ENCODE results near the gene RGMB. TPM values are rescaled to one million over a fixed set of nuclear protein-coding genes. Genes with fewer than 3 reads are reported as not detected.

Gene RGMB
- total and polyA plus RNA-seq, 2 donors (not counting 3 experiments of a cell fraction or from before 2014, with no cell fraction given), result 15.0 to 31.3 TPM

DNA sequence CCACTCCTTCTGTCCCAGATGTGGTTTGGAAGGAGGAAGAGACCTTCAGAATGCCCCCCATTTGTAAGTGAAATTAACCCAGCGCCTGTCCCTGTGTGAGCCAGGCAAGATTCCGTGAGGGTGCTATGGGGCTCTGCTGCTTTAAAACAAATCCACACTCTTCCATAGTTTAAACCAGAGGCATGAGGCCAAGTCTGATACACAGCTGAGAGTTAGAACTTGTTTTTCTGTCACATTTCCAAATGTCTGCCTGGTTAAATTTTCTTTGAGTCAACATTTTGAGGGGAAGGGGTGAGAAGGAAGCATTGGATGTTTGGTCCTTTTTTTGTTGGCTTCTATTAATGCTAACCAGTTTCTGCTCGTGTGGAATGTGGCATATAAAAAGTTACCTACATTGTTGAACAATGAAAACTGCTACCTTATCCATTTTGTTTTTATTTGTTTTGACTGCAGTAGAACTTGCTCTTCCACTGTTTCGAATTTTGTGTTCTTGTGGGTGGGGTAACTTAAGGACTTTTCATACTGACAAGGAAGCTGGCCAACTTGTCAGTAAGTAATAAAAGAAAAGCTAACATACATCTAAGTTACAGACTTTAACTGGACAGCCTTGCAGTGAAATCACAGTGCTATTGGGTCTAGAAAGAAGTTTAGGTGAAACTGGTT is 12.9 kb downstream of the RGMB start:
- Histone ChIP-seq H3K9me3 (replicated peaks; ENCODE audit: control insufficient read depth, insufficient read depth, low read length) (no peaks in the 10 kb centered on the region), H3K79me2 (ENCODE audit: control insufficient read depth, insufficient read depth, low read length) (peaks cover 99% of the 10 kb centered on the region), H3K4me3 (replicated peaks in 1 of 3; ENCODE audit: insufficient read depth in 1 of 3, low read depth in 1 of 3, low read length in 3 of 3) (no peak overlapping the region), H3K9ac (replicated peaks; ENCODE audit: extremely low read depth, insufficient read depth, low read length) (no peak overlapping the region), H4K20me1 (replicated peaks; ENCODE audit: control insufficient read depth, extremely low read depth, insufficient read depth, low read length) (peaks cover 2% of the 10 kb centered on the region), H3K27me3 (ENCODE audit: control insufficient read depth in 2 of 2, insufficient read depth in 2 of 2, low read length in 2 of 2) (no peaks in the 10 kb centered on the region), H3K9me1 (replicated peaks; ENCODE audit: control insufficient read depth, extremely low read depth, insufficient read depth, low read length) (no peaks in the 10 kb centered on the region), H3K36me3 (ENCODE audit: control insufficient read depth in 2 of 2, extremely low read depth in 1 of 2, insufficient read depth in 2 of 2, low read length in 2 of 2) (peaks cover 5 to 13% of the 10 kb centered on the region in 2 experiments), H3K27ac (ENCODE audit: insufficient read depth, low read depth, low read length) (no peak overlapping the region), H3K4me1 (ENCODE audit: control insufficient read depth, extremely low read depth, insufficient read depth, low read length) (no peaks in the 10 kb centered on the region), H2AFZ (ENCODE audit: low read depth, low read length) (no peak overlapping the region), H3K4me2 (ENCODE audit: insufficient read depth, low read length) (no peak overlapping the region)
- CTCF ChIA-PET, result interaction anchor here (0.8 to 2.4 kb wide), 8 partner anchors 8 to 1555 kb away, joined by 3 to 9 read pairs (median 6); no protein-coding TSS in a partner anchor
- DNase-seq (ENCODE audit: low read depth, low spot score) (no peak), FAIRE-seq (no peak)
- intact Hi-C loops (cut with micrococcal nuclease) (no loop called here), dilution Hi-C loops (cut with MboI; ENCODE audit: extremely low pct_ligation_motif_present, low sequenced_read_pairs) (no loop called here)
- POLR2A ChIA-PET, result interaction anchor here (1.1 kb wide), 1 partner anchor 9 kb away, joined by 3 read pairs; no protein-coding TSS in a partner anchor
- BruUV-seq (replicated peaks), result no TSS peak
- TF ChIP-seq GATA2 (IDR thresholded peaks at IDR 0.05; ENCODE audit: insufficient read depth, insufficient read length, low read depth, low read length), result no peak
- TF ChIP-seq POLR2A (IDR thresholded peaks at IDR 0.05; ENCODE audit: low read depth, low read length), result no peak
- TF ChIP-seq JUN (IDR thresholded peaks at IDR 0.05; ENCODE audit: borderline replicate concordance, insufficient read depth, insufficient read length, low read depth), result no peak
- TF ChIP-seq EZH2 (IDR thresholded peaks at IDR 0.05; ENCODE audit: borderline replicate concordance, low read depth, low read length, severe bottlenecking), result no peak
- TF ChIP-seq, protein P1, sequence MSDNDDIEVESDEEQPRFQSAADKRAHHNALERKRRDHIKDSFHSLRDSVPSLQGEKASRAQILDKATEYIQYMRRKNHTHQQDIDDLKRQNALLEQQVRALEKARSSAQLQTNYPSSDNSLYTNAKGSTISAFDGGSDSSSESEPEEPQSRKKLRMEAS (IDR thresholded peaks at IDR 0.05; ENCODE audit: insufficient read depth, insufficient read length), result no peak
- no peak for TF ChIP-seq FOS (IDR thresholded peaks at IDR 0.05; ENCODE audit: borderline replicate concordance, insufficient read depth, low read length)
- TF ChIP-seq MYC (IDR thresholded peaks at IDR 0.05; ENCODE audit: low read depth, low read length), result no peak
- TF ChIP-seq POLR2AphosphoS5 (IDR thresholded peaks at IDR 0.05; ENCODE audit: insufficient read depth, low read depth, low read length), result no peak
- TF ChIP-seq, protein P2, sequence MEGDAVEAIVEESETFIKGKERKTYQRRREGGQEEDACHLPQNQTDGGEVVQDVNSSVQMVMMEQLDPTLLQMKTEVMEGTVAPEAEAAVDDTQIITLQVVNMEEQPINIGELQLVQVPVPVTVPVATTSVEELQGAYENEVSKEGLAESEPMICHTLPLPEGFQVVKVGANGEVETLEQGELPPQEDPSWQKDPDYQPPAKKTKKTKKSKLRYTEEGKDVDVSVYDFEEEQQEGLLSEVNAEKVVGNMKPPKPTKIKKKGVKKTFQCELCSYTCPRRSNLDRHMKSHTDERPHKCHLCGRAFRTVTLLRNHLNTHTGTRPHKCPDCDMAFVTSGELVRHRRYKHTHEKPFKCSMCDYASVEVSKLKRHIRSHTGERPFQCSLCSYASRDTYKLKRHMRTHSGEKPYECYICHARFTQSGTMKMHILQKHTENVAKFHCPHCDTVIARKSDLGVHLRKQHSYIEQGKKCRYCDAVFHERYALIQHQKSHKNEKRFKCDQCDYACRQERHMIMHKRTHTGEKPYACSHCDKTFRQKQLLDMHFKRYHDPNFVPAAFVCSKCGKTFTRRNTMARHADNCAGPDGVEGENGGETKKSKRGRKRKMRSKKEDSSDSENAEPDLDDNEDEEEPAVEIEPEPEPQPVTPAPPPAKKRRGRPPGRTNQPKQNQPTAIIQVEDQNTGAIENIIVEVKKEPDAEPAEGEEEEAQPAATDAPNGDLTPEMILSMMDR (IDR thresholded peaks at IDR 0.05; ENCODE audit: extremely low read depth in 1 of 2, insufficient read depth in 1 of 2, low read depth in 1 of 2, low read length in 2 of 2), result no peak

All from endothelial cell of umbilical vein (primary cell).